GM18526 (cell line): ENCODE measurements around the gene BAIAP2.

ENCODE experiments used
- POLR2A ChIP-seq: IDR thresholded peaks from 3 replicates; pipeline ENCODE4 v1.6.1; 2011; ENCODE audit not compliant: insufficient read length; ENCODE audit errors: extremely low read depth

The BAIAP2 gene

DNA sequence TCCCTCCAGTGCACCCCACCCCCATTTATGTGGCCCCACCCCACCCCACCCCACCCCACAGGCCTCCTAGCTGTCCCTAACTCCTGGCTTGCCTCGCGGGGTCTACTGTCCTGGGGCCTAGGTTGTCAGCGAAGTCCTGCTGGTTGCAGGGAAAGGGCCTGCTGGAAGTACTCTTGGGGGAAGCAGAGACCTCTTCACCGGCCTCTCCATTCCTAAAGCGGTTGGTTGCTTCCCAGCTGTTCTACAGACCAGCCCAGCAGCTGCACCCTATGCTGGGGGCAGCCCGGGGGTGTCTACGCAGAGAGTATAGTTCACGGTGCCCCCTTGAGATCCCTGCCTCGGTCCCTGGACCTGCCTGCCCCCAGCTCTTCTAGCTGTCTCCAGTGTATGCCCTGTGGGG, 56.2 kb downstream of the BAIAP2 start:
- TF ChIP-seq POLR2A, result no peak

DNA sequence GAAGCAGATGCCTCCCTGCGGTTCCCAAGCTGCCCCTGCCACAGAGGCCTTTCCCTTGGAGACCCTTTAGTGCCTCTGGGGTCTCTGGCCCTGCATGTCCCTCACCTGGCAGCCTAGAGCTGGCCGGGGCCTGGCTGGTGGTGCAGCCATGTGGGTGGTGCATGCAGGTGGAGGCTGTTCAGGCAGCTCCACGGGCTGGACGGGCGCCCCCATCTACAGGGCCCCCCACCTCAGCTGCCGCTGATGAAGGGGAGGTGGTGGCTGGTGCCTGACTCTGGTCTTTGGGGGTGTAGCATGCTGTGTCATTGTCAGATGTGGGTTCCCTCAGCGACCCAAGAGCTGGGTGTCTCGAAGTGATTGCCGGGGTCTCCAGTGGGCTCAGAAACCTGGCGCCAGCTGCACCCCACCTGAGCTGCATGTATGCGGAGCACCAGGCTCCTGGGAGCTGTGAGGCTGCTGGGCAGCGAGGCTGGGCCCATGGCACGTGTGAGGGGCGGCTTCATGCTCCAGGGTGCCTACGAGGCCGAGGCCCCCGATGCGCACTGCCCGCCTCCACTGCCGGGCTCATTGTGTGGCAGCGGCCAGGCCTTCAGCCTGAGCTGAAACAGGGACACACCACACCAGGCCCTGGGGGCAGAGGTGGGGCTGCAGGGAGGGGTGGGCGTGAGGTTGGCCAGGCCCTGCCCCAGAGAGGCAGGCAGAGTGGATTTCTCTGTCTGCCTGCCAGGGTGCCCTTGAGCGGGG, 57.0 kb downstream of the BAIAP2 start:
- TF ChIP-seq POLR2A, result no peak

- TF ChIP-seq POLR2A, result no peak
Measured at GRCh38 chr17:81092518-81093095, 57.7 kb downstream of the BAIAP2 start.

- no peak for TF ChIP-seq POLR2A
Measured at GRCh38 chr17:81093619-81094508, 58.9 kb downstream of the BAIAP2 start.

GRCh38 chr17:81094509-81095382, 59.8 kb downstream of the BAIAP2 start:
- TF ChIP-seq POLR2A, result no peak

DNA sequence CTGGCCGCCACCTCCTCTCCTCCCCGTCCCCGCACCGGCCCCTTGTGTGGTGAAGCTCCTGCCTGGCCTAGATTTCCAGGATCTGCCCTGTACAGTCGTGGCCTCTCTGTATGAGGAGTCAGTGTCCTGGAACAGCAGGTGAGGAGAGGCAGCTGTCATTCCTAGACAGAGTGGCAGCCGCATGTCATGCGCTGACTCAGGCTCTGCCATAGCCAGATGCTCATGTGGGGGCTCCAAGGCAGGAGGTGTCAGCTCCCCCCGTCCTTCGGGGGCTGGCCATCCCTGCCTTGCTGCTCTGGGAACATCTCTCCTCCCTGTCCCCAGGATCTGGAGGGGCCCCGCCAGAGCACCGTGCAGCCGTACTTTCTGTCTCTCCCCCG, 60.4 kb downstream of the BAIAP2 start:
- TF ChIP-seq POLR2A, result no peak

- TF ChIP-seq POLR2A, result no peak
Measured at GRCh38 chr17:81096741-81097133, 61.8 kb downstream of the BAIAP2 start.

- TF ChIP-seq POLR2A, result no peak
Measured at GRCh38 chr17:81097134-81097942, 62.4 kb downstream of the BAIAP2 start.

GRCh38 chr17:81097943-81098308, 63.0 kb downstream of the BAIAP2 start:
- TF ChIP-seq POLR2A, result no peak

DNA sequence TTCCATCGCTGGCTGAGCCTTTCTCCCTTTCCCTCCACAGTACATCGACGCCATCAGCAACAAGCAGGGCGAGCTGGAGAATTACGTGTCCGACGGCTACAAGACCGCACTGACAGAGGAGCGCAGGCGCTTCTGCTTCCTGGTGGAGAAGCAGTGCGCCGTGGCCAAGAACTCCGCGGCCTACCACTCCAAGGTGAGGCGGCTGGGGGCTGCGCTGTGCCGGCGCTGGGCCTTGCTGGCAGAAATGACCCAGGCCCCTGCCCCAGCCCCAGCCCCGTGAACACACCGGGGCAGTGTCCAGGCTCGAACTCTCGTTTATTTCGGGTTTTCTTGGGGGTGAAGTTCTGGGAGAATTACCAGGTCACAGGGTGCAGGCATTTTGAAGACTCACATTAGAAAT, 64.9 kb downstream of the BAIAP2 start:
- no peak for TF ChIP-seq POLR2A

GRCh38 chr17:81100668-81101067, 65.7 kb downstream of the BAIAP2 start:
- TF ChIP-seq POLR2A, result no peak

- no peak for TF ChIP-seq POLR2A
Measured at GRCh38 chr17:81101614-81102306, 66.8 kb downstream of the BAIAP2 start.

GRCh38 chr17:81102352-81102751, 67.4 kb downstream of the BAIAP2 start:
- no peak for TF ChIP-seq POLR2A

- TF ChIP-seq POLR2A, result no peak
Measured at GRCh38 chr17:81102869-81103268, 67.9 kb downstream of the BAIAP2 start.
